ENCODE data around the gene IKZF5.

Gene IKZF5, protein sequence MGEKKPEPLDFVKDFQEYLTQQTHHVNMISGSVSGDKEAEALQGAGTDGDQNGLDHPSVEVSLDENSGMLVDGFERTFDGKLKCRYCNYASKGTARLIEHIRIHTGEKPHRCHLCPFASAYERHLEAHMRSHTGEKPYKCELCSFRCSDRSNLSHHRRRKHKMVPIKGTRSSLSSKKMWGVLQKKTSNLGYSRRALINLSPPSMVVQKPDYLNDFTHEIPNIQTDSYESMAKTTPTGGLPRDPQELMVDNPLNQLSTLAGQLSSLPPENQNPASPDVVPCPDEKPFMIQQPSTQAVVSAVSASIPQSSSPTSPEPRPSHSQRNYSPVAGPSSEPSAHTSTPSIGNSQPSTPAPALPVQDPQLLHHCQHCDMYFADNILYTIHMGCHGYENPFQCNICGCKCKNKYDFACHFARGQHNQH

DNA sequence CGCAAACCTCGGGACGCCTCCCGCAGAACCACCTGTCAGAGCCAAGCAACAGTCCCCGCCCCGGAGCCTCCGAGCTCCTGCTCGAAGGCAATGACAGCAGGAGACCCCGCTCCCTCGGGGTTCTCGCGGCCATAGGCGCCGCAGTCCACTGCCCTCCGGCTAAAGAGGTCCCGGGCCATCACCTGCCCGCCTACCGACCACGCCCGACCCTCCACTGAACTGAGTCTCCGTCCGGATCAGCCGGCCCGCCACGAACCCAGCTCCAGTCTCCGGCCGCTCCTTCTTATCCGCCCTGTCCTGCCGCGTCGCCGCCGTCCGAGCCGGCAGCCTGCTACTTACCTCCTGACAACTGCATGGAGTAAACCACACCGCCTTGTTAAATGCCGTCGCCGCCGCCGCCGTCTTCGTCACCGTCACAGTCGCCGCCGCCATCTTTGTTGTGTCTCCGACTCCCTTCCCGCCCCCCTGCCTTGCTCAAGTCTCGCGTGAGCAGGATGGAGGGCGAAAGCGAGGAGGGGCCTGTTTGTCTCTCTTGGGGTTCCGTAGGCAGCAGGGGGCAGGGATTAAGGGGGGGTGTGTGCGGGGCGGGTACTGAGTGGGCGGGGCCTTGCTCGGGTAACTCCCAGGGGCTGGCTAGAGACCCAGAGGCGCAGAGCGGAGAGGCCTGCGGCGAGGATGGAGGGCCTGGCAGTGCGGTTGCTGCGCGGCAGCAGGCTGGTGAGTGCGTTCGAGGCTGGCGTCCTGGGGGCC, at the start of gene IKZF5, which contains the start of gene ACADSB:
IKZF5 (minus strand) TSS at position 441 of the 750 bp plus-strand sequence. CDS start 10,170 bp downstream, outside the sequence.
ACADSB (plus strand) TSS at position 652 of the 750 bp plus-strand sequence; CDS start at position 676, 24 bp downstream.
- peak; percentile 67 for DNase-seq (ENCODE audit: low read depth)

DNA sequence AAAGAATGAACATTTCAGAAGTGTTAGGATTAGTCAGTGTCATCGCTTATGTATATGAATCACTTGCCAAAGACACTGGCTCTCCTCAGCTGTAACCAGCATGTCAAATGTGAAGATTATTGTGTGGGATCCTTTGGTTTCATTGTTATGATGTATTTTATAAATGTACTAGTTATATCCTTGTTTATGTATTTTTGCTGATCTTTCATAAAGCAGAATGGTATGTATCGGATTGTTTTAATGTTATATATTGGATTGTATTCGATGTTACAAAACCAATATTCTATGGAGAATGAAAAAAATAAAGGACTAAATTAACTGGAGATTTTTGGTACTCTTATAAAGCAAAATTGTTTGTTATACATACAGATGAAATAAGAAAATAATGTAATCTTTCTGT, 49.4 kb upstream of the IKZF5 start:
- no peak for DNase-seq (ENCODE audit: low read depth)

DNA sequence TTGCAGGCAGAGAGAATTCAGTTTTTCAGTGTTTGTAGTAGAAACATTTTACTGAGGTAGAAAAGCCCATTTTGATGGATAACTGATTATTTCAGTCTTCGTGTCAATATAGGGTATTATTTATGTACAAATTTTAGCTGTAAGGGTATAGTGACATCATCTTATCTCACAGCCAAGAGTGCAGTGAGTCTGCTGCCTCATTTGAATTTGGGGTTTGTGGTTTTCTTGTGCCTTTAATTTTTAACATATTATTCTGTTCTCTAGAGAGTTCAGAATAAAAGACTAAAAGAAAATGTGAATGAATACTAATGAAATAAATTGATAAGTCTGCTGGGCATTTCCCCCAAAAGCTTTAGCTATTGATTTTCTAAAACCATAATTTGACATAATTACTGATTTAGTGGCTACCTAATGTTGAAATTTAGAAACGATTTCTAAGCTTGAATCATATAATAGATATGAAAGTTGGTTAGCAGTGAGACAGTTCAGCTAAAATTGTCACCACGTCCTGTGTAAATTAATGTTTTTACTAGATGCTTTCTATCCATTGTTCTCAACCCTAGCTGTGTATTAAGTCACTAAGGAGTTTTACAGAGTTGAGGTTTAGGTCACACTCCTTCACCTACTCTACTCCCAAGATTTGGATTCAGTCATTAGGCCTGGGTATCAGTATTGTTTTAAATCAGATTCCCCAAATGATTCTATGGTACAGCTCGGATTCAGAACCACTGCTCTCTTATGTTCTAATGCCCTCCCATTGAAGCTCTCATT, 37.6 kb upstream of the IKZF5 start:
- DNase-seq (ENCODE audit: low read depth) = no peak

DNA sequence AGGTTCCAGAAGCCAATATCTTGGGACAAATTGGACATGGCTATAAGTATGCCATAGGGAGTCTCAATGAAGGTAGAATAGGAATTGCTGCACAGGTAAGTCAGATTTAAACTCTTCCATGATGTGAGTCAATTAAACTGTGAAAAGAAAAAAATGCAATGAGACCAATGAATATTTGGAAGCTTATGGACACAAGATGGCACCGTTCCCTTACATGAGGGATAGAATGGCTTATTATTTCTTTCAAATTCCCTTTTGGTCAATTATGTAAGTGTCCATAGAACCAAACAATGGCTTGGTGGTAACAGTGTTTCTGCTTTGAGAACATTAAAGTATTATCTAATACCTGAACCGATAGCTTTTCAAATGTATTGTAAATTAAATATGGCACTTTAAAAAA, 35.8 kb upstream of the IKZF5 start:
- no peak for DNase-seq (ENCODE audit: low read depth)

DNA sequence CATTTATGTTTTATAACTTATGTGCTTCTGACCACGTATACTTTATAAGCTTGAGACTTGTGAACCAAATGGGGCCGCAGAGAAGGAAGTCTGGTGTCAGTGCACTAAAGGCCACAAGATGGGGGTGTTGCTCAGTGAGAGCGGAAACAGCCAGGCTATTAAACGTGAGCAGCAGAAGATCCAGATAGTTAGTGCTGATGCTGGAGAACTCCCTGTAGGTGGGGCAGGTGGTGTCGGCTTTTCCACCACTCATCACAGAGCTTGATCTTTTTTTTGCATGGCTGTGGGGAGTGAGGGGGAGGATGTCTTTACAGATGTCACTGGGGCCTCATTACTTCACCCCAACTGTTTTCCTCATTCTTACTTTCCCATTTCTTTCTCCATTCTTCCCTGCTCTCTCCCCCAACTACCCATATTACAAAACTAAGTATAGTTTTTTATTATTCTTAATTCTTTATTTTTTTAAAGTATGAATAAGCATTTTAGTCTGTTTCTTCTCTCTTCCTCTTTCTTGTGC, 34.9 kb upstream of the IKZF5 start:
- DNase-seq (ENCODE audit: low read depth) = no peak

DNA sequence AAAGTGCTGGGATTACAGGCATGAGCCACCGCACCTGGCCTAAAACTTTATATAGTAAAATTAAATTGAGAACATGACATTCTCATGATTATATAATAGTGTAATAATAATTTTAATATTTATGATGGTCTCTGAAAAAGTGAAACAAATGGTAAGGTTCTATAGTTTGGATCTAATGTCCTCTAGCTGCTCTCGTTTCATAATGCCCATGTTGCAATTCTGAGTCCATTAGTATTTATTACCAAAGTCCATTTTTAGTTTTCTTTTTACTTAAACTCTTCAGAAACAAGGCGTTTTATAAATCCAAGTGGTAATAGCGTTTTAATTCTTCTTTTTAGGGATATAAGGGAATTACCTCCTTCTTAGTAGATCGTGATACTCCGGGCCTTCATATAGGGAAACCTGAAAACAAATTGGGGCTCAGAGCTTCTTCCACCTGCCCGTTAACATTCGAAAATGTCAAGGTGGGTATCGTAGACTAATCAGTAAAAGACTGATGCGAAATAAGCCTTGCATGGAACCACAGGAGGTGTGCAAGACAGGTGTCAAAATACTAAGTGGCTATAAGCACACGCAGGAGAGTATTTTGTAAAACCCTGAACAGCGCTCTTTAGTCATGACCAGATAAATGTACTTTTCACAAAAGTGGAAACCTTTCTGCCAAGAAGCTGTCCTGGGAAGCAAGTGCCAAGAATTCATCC, 34.3 kb upstream of the IKZF5 start:
- DNase-seq (ENCODE audit: low read depth) = no peak

DNA sequence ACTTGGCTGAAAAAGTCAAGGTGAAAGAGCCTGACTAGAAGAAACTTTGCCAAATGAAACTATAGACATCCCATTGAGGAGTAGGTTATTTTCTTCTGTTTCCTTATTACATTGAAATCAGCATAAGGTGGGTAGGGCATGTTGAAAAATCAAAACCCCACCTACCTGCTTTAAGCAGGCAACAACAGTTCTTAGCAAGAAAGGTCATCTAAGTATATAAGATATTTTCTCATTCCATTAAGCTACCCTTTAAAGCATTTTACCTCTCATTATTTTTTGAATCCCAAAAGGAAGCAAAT, 31.0 kb upstream of the IKZF5 start:
- no peak for DNase-seq (ENCODE audit: low read depth)

DNA sequence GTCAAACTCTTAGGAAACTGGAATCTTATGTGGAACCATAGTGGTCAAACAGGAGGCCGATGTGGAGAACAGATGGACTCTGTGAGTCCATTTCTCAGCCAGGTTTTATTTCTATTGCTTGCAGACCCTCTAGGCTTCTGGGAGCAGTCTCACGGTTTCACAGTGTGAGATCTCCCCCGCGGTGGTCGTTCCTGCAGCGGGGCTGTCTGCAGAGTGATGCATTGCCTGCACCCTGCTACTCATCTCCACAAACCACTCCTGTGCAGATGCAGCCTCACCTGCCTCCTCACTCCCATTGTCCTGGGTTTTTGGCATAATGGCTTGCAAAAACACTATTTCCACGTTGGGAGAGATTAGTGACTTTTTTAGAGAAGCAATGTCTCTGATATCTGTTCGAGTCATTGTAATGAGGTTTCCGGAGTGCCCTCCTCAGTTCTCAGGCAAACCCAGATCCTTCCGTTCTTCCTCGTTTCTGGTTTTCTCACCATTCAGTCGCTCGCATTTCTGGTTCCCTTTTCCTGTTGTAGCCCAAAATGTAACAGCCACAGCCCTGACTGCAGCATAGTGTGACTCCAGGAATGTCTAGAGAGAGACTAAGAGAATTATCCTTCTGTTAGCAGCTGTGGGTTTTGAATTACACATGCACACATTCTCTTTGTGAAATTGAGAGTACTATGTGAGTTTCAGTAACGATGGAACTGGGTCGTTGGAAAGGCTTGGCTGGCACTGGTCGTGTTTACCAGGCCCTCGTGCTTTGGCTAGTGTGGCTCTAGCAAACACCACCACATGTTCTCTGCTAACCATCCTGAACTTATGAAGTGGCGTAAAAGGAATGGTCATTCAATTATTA, 30.4 kb upstream of the IKZF5 start:
- DNase-seq (ENCODE audit: low read depth) = no peak

DNA sequence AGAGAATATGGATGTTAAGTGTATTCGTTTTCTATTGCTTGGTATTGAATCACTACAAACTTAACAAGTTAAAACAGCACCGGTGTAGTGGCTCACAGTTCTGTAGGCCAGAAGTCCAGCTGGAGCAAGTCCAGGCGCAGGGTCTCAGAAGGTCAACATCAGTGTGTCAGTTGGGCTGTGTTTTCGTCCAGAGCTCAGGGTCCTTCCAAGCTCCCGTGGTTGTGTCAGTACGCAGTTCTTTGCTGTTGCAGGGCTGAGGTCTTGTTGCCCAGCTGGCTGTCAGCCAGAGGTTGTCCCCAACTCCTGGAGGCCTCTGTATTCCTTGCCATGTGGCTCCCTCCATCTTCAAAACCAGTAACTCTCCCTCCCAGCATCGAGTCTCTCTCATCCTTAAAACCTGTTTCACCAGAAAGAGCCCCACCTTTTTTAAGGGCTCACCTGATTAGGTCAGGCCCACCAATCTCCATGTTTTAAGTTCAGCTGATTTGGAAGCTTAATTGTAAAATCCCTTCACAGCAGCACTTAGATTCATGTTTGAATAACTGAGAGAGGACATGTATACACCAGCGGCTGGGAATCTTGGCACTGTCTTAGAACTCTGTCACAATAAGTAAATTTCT, 27.0 kb upstream of the IKZF5 start:
- DNase-seq (ENCODE audit: low read depth) = no peak

DNA sequence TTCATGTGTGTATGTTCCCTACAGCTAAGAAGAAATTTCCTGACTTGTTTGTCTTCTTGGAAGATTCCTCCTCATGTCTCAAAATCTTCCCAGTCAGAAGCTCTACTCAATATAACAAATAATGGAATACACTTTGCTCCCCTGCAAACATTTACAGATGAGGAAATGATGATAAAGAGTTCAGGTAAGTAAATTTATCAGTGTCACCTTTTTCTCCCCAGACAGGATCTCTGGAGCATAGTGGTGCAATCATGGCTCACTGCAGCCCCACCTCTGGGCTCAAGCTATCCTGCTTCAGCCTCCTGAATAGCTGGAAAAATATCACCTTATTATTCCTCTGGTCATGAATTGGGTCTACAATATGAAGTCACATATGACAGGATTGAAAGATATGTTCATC, 25.7 kb upstream of the IKZF5 start:
- DNase-seq (ENCODE audit: low read depth) = no peak

DNA sequence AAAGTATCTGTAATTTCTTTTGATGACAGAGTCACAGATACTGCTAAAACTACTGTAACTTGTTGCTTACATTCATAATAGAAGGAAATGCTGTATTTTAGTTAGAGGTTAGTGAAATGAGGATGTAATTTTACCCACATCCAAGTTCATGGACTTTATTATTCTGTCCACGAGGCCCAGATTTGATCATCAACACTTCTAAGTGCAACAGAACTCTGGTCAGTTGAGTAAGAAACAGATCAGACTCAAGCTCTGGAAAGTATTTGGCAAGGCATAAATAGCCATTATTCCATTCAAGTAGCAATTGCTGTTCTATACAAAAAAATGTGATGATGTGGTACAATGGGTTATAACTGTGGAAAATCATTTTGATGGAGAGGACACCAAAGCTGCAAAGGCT, 22.5 kb upstream of the IKZF5 start:
- DNase-seq (ENCODE audit: low read depth) = no peak

DNA sequence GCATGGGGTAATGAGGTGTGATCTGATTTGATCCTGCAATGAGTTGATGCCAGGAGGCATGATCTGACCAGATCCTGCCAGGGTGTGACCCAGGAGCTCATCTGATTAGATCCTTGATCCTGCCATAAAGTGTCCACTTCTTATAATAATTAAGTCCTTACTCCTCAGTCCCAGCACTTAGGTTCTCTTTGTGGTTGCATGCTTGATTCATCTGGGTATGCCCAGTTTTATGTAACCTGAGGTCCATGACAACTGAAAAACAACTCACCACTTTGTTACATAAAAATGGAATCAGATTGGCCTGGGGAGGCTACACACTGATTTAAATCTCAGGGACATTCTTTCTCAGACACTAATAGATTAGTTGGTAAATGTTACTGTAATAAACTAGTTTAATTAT, 19.3 kb upstream of the IKZF5 start:
- DNase-seq (ENCODE audit: low read depth) = no peak

DNA sequence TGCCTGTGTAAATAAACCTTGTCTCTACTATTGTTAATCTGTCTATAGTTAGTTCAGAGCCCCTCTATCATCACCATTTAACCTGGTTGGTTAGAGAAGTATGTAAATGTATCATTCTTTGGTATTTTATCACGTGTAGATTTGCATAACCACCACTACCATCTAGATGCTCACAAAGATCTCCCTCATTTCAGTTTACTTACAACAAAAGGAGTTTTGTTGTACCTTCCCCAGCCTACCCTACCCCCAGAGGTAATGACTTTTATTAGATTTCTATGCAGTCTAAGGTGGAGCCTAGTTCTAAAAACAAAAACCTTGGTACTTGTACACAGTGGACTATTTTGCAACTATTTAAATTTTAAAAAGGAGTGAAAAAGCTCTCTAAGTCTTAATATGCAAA, 17.7 kb upstream of the IKZF5 start:
- DNase-seq (ENCODE audit: low read depth) = no peak

DNA sequence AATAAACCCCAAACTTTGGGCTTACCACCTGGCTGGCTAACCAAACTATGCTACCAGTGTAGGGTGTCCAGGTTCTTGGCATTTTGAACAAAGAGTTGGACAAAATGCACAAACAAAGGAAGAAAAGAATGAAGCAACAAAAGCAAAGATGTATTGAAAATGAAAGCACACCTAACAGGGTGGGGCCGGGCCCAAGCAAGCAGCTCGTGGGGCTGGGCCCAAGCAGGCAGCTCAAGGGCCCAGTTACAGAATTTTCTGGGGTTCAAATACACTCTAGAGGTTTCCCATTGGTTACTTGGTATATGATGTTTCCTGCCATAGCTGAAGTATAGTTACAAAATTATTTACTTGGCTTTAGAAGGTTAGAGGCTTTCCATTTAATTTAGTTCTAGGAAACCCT, 15.9 kb upstream of the IKZF5 start:
- DNase-seq (ENCODE audit: low read depth) = no peak

DNA sequence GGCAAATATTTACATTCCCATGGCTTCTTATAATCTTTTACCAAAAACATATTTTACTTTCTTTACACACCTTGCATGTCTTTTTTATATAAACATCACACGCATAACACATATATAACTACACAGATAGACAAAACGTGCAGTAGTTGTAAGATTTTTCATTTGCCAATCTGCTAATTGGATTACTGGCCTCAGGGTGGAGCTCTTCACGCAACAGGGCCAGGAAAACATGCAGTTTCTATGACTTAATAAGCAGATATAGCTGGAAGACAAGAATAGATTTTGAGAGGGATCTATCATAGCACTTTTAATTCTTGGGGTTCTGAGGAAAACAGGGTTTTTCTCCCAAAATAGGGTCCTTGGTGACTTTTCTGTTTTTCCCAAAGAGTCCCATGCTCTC, 12.9 kb upstream of the IKZF5 start:
- DNase-seq (ENCODE audit: low read depth) = no peak

DNA sequence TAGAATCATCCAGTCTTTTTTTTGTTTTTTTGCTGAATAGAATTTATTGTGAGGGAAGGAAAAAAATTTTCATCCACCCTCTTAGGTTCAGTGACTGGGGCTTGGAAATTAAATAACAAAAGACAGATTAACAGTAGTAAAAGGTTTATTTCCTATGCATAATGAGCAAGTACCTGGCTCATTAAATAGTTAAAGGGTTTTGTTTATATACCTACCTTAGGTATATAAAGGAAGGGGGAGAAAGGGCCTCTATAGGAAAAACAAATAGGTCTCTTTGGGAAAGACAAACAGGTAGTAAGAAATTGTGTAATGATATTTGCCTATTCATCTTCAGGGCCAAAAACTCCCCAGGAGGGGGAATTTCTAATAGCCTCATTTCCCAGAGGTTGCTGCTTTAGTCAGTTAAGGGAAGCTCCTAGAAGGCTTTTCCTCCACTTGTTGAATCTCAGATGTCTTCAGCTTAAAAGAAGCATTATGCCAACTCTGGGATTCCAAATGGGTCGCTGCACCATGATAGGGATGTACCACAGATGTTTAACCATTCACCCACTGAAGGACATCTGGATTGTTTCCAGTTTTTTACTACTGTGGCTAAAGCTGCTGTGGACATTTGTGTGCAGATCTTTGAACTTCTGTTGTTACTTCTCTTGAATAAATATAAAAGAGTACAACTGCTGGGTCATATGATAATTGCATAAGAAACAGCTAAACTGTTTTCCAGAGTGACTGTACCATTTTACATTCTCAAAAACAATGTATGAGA, 11.5 kb upstream of the IKZF5 start:
- DNase-seq (ENCODE audit: low read depth) = no peak

DNA sequence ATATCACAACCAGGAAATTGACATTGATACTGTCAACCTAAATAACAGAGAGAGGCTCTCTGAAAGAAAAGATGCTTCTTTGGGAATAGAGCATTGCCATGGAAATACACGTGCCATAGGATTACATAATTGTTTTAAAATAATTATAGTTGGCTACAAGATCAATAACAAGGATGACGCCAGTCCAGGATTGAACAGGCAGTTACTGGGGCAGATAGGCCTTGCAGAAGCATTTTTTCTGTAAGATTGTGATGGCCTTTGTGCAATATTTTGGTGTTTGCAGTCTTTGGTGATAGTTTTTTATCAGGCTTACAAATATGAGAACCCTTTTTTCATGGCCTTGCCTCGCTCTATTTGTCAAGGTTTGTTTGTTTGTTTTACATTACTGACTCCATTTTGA, 10.7 kb upstream of the IKZF5 start:
- no peak for DNase-seq (ENCODE audit: low read depth)

DNA sequence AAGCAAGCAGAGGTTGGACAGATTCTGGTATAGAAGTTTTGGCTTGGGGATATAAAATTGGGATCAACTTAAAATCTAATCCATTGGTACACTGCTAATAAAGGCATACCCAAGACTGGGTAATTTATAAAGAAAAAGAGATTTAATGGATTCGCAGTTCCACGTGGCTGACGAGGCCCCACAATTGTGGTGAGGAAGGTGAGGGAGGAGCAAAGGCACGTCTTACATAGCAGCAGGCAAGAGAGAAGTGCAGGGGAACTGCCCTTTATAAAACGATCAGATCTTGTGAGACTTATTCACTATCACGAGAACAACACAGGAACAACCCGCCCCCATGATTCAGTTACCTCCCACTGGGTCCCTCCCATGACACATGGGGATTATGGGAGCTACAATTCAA, 9.9 kb upstream of the IKZF5 start:
- no peak for DNase-seq (ENCODE audit: low read depth)

DNA sequence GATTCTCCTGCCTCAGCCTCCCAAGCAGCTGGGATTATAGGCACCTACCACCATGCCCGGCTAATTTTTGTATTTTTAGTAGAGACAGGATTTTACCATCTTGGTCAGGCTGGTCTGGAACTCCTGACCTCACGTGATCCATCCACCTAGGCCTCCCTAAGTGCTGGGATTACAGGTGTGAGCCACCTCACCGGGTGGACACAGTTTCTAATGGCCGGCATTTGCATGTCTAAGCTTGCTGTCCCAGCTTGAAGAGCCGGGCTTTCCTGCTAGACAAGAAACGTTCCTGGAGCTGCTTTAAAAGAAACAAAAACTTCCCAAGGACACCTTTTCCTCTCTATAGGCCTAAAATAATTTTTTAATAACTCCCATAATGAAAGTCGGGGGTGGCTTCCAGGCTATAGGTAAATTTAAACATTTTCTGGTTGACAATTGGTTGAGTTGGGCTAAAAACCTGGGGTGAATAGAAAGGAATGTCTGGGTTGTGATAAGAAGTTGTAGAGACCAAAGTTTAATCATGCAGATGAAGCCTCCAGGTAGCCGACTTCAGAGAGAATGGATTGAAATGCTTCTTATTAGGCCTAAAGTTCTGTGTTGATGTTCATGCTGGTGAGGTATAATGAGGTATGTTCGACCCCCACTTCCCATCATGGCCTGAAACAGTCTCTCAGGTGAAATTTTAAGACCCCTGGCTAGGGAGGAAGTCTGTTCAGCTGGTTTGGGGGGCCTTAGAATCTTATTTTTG, 9.0 kb upstream of the IKZF5 start:
- DNase-seq (ENCODE audit: low read depth) = no peak
